ENCODE results near the gene MINDY4. TPM values are rescaled to one million over a fixed set of nuclear protein-coding genes. Genes with fewer than 3 reads are reported as not detected.

The MINDY4 gene
- total RNA-seq, 1 experiment from 2014 or later = 1.8 TPM

- Mint-ChIP-seq H3K9me3 (peaks cover 5% of the 10 kb centered on the region; the same call in 1 of the 2 replicates), H3K27me3 (ENCODE audit: low read depth) (peaks cover 5% of the 10 kb centered on the region; the same call in 1 of the 2 replicates), H3K36me3 (no peaks in the 10 kb centered on the region), H3K27ac (no peak overlapping the region), H3K4me1 (peaks cover 33% of the 10 kb centered on the region), H3K4me3 (no peak overlapping the region)
- TF ChIP-seq ZNF512 (CRISPR knock-in tag; IDR thresholded peaks at IDR 0.05; ENCODE audit: borderline replicate concordance) (no peak), ATF1 (CRISPR knock-in tag; IDR thresholded peaks at IDR 0.05) (no peak), CDX4 (CRISPR knock-in tag; IDR thresholded peaks at IDR 0.05; ENCODE audit: borderline replicate concordance) (no peak), NR3C1 (CRISPR knock-in tag; conservative IDR thresholded peaks at IDR 0.05; ENCODE audit: low read depth) (no peak), RELA (CRISPR knock-in tag; IDR thresholded peaks at IDR 0.05; ENCODE audit: borderline replicate concordance) (no peak), STAT6 (CRISPR knock-in tag; conservative IDR thresholded peaks at IDR 0.05; ENCODE audit: low read depth) (no peak), E2F4 (CRISPR knock-in tag; IDR thresholded peaks at IDR 0.05; ENCODE audit: borderline replicate concordance, low read depth) (no peak), ELF4 (CRISPR knock-in tag; IDR thresholded peaks at IDR 0.05; ENCODE audit: low read depth) (no peak), RORB (CRISPR knock-in tag; IDR thresholded peaks at IDR 0.05) (no peak)
- POLR2A ChIA-PET = no interaction called here
- no peak for DNase-seq (ENCODE audit: low spot score)
- CTCF ChIA-PET = interaction anchor here (1.1 kb wide), 1 partner anchor 49 kb away, joined by 3 read pairs; the partner anchor contains the start of gene CRHR2
- ATAC-seq = no peak
Observed at GRCh38 chr7:30731581-30731980, 39.6 kb upstream of the MINDY4 start.

- Mint-ChIP-seq H3K36me3 (no peaks in the 10 kb centered on the region), H3K9me3 (peaks cover 5% of the 10 kb centered on the region; the same call in 1 of the 2 replicates), H3K27ac (no peak overlapping the region), H3K27me3 (ENCODE audit: low read depth) (peaks cover 5% of the 10 kb centered on the region; the same call in 1 of the 2 replicates), H3K4me3 (no peak overlapping the region), H3K4me1 (peaks cover 23% of the 10 kb centered on the region)
- ChIA-PET CTCF (interaction anchor here (0.9 kb wide), 1 partner anchor 51 kb away, joined by 3 read pairs; the partner anchor contains the start of gene CRHR2), POLR2A (no interaction called here)
- ATAC-seq (no peak), DNase-seq (ENCODE audit: low spot score) (no peak)
- TF ChIP-seq ARID4B (CRISPR knock-in tag; IDR thresholded peaks at IDR 0.05; ENCODE audit: borderline replicate concordance) (no peak), HMGA2 (CRISPR knock-in tag; IDR thresholded peaks at IDR 0.05) (no peak), ZBTB21 (CRISPR knock-in tag; IDR thresholded peaks at IDR 0.05; ENCODE audit: borderline replicate concordance) (no peak), ZSCAN18 (CRISPR knock-in tag; IDR thresholded peaks at IDR 0.05) (no peak), MAX (CRISPR knock-in tag; IDR thresholded peaks at IDR 0.05) (no peak), MYBL2 (CRISPR knock-in tag; IDR thresholded peaks at IDR 0.05) (no peak), AFF4 (CRISPR knock-in tag; IDR thresholded peaks at IDR 0.05; ENCODE audit: borderline replicate concordance) (no peak)
Observed at GRCh38 chr7:30732606-30733005, 38.6 kb upstream of the MINDY4 start.

Measured in WTC11 (cell line).